COLO668 (cell line): Measurements from ENCODE around the gene NSD1.
A peak's percentile ranks its signal among the peaks of the same experiment; 100 is the strongest.

Source experiments
- DNase-seq: peaks from one replicate; lab custom pipeline; 2025; ENCODE audit not compliant: unreplicated experiment; lab: John Stamatoyannopoulos, UW

NSD1 gene

DNA sequence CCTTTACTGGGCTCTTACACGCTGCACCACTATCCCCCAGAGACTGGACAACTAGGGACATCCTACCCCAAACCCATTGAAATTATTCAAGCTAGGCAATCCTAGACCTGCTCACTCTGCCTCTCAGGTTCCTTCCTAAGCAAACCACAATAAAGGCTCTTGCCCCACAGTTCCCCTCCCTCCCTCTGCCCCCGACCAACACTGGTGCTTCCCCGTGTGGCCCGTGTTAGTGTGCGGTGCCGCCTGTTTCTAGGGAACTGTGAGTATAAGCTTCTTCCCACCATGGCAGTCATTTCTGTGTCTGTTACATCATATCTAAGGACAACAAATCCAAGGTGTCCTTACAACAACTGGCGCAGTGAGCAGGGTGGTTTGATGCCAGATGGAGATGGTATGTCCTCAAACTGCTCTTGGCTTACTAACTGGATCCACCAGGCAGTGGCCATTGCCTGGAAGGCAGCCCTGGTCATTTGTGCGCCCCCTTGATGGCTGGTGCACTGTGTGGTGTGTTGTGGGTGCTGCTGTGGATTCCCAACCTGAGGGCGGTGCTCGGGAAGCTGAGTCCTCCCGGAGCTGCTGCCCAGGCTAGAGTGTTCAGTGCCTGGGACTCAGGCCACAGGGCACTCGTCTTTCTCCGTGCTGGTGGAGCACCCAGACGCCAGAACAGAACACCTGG lies 186.5 kb downstream of the NSD1 start:
- DNase-seq, result no peak

DNA sequence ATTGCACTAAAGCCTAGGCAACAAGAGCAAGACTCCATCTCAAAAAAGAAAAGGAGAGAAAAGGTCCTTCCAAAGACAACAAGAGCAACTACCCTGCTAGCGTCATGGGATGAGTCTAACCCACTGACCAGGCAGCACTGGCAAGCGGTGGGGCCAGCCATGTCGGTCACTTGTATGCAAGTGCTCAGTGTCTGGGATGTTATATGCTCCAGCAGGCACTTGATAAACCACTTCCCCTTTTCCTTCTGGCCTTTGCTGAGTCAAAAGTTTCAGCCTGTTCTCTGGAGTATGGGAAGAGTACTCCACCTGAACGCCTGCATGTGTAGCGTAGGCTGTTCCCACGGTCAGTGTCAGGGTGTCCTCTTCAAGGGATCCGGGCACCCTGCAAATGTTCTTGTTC lies 187.3 kb downstream of the NSD1 start:
- DNase-seq, result no peak

DNA sequence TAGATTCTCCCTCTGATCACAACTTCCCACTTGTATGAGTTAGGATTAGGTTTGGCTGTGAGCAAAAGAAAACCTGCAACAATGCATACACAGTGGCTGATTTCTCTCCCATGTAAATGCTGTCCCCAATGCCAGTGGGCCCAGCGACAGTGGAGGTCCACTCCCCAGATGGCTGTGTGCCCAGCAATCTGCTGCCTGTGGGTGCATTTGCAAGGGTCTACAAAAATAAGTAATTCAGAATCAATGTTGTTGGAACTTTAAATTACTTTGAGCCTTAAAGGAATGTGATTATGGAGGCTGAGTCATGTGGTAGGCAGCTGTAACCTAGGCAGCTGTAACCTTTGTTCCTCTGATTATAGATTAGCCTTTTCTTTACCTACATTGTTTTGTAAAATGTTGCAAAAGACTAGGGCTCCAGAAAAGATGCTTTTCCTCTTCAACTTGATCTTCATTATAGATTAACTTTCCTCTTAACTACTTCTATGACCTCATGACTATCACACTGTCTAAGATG lies 192.4 kb downstream of the NSD1 start:
- no peak for DNase-seq

DNA sequence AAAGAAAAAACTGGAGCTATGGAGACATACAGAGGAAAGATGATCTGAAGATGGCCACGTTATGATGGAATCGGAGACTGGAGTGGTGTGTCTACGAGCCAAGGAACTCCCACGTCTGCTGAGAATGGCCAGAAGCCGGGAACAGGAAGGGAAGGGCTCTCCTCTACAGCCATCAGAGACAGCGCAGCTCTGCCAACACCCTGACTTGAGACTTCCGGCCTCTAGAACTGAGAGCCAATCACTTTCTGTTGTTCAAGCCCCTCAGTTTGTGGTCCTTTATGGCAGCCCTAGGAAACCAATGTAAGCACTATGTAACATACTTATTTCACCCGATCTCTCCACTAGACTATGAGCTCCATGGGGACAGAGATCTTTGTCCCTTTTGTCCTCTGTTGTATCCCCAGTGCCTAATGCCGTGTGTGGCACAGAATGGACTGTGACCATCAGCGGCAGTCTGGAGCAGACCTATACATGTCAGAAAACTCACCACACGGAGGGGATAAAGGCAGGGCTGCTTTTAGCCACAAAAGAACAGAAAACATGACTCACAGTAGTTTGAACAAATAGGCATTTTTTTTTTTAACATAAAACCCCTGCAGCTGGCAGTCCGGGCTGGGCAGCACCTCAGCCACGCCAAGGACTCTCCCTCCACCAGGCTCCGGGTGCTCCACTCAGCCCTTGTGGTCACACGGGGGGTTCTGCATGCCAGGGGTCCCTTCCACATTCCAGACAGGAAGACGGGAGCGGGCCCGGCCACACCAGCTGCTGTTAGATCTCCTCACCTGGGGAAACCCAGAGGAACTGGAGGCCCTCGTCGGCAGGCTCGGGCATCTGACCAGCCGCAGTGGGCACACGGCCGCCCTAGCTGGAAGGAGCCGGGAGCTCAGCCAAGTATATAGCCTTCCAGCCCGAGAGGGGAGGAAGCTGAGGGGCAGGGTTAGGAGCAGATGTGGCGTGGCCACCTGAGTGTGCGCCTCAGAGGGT lies 194.3 kb downstream of the NSD1 start:
- DNase-seq, result no peak

DNA sequence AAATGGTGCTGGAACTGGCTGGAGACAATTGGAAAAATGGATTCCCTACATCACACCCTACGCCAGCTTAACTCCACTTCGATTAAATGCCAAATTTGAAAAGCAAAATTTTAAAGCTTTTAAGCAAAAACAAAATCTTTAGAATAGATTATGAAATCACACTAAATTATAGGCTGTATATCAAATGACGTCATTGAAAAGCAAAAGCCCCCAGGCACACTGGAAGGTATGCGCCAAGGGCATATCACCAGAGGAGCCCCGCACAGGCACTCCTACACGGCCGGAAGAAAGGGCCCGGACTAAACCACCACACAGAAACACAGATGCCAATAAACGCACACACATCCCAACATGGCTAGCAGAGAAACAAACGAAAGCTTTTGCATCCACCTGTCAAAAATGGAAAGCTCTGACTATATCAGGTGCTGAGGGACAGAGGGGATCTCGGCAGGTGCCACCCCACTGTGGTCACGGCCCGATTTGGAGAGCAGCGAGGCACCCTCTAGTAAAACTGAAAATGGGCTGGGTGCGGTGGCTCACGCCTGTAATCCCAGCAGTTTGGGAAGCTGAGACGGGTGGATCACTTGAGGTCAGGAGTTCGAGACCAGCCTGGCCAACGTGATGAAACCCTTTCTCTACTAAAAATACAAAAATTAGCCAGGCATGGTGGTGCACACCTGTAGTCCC lies 195.1 kb downstream of the NSD1 start:
- DNase-seq, result no peak

DNA sequence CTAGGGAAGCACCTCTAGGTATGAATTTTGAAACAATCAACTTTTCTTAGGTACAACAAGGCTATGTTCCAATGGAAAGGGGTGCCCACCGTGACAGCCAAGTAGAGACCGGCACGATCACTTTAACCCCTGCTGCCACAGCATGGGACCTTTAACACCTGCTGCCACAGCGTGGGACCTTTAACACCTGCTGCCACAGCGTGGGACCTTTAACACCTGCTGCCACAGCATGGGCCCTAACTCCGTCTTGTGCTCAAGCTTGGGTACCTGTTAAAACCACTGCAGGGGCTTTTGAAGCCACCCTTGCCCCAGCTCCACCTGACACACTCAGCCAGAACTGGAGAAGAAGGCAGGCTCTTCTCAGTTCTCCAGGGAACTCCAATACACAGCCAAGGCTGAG lies 196.3 kb downstream of the NSD1 start:
- DNase-seq, result no peak

DNA sequence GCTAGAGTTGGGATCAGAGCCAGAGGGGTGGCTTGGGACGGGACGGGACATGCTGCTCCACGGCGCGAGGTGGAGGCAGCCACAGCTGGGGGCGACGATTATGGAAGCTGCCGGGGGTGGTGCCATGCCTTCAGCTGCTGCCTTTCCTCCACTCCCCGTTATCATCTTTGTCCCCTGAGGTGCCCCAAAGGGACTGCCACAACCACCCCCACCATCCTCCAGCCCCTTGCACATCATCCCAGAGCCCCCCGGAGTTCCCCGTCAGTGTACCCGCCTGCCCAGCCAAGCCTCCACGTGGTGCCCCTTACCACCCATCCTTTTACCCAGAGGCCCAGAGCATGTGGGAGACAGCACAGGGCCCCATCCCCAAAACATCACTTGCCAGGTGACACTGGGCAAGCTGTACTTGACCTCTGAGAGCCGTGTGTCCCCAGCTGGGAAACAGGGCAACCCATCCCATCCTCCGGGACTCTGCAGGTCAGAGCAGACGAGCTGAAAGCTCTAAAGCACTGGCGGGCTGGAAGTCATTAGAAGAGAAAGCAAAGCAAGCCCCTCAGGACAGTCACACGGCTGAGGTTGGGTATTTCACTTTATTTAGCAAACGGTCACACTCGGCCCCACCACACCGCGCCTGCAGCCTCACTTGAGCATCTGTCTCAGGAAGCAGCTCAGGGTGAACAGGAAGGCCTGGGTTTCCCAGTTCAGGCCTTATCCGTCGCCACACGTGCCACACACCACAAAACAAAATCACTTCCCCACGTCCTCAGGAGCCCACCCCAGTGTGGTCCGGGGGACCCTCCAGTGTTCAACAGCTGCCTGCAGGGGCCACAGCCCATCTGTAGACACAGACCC lies 197.6 kb downstream of the NSD1 start:
- no peak for DNase-seq

DNA sequence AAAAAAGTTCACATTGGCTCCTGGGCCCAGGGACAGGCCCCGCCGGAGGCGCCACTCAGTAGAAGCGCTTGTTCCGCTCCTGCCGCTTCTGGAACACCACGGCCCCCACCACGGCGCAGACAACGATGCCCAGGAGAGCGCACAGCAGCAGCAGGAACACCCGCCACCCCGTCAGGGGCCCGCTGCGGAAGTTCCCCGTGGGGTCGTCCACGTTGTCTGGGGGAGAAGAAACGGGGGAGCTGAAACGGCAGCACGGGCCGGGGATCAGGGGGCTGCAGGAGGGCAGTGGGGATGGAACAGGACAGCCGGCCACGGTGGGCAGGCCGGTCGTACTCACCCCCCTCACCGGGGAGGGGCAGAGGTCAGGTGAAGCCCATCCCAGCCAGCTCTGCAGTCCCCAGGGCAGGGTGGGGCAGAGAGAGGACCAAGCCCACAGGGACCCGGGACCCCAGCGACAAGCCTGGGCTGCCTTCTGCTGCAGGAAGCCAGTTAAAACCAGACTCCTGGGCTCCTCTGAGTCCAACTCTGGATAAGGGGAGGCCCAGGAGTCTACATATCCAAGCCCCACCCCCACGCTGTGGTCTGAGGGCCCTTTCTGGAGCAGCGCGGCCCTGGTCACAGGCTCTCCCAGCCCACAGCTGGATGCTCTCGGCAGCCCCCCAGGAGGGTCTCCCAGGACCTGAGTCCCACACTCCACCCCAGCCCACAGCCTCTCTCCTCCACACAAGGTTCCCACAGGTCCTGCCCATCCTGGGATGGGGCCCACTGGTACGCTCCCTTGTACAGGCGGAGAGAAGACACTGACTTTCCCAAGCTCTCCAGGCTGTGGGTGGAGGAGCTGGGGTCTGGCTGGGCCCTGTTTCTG lies 198.7 kb downstream of the NSD1 start:
- DNase-seq, result no peak

DNA sequence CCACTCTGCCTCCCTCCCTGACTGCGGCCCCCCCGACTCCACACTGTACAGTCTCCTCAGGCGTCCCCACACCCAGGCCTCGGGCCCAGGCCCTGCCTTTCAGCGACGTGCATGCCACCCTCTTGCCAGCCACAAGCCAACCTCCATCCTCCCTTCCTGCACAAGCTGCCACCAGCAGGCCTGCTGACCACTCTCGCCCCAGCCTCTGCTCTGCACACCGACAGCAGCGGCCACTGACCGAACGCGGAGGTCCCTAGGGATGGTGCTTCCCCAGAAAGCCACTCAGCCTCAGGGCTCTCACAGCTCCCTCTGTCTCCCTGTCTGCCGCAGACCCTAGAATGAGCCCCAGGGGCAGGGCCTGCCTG lies 199.3 kb downstream of the NSD1 start:
- DNase-seq, result no peak

DNA sequence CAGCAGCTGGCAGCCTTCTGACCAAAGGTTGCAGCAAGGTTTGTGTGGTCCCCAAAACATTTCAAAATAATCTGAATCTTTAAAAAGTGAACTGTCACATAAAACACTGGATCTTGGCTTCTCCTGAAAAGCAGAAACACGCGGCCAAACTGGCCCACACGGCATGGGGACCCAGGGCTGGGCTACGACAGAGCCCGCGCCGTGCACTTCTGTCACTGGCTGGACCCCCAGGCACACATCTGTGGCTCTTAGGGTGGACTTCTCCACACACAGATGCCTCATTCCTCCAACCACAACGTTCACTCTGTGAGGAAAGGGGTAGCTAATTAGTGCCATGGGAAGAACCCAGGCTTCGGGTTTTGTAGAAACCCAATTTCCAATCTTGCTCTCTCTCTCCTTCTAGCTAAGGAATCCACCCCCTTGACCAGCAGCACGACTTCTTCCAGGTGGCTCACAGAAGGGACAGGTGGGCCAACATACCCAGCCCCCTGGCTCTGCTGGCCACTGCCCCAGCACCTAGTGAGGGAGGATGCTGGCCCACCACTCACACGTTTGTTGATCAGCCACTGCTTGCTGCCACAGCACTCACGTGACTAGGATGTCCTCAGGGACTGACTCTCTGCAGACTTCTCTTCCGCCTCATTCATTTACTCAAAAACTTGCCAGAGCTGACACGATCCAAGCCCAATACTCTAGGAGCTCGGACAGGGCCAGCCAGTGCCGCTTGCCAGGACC lies 200.0 kb downstream of the NSD1 start:
- no peak for DNase-seq

DNA sequence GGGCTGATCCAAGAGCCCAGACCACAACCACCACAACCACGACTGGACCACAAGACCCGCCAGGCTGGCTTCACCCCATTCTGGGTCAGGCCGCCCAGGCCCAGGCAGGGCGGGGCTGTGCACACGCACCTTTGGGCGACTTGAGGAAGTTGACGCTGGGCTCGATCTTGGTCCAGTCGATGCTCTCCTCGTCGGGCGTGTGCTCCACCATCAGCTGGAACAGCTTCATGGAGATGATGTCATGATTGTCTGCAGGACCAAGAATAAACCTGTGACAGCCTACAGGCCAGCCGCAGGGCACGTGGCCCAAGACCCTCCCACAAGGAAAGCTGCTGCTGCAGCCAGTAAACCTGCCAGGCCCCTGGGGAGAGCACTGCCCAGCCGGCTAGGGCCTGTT lies 200.6 kb downstream of the NSD1 start:
- DNase-seq, result no peak

DNA sequence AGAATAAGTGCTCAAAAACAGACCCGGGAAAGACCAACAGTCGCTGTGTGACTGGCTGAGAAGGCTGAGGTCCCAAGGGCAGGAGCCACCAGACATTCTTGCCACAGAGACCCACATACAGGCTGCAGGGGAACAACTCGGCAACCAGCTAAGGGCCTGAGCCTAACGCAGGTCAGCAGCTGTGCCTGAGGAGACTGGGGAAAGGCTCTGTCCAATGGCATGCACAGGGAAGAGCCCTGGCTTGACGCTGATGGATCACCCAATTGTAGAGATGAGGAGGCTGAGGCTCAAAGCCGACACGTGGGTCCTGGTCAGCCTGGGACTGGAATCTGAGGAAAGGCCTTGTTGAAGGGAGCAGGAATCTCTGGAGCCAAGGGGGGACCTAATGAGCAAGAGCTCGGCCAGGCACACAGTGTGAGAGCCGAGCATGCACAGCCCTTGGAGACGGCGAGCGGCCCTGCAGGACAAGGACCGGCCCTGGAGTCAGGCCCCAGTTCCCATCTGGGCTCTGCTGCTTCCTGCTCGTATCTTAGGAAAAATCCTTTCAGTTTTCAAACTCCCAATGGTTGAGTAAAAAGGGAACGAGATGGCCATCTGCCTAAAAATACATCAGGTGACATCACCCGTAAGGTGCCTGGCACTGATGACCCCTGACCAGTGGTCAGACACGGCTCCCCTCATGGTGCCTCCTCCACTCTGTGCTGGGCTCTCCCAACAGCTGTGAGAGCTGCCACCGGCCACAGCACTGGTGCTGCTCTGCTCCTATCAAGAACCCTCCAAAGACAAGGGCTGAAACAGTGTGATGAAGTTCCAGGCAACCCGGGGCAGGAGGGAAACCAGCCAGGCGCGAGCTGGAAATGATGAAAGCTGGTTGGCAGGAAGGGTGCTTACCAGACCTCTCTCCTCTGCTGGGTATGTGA lies 201.5 kb downstream of the NSD1 start:
- no peak for DNase-seq

DNA sequence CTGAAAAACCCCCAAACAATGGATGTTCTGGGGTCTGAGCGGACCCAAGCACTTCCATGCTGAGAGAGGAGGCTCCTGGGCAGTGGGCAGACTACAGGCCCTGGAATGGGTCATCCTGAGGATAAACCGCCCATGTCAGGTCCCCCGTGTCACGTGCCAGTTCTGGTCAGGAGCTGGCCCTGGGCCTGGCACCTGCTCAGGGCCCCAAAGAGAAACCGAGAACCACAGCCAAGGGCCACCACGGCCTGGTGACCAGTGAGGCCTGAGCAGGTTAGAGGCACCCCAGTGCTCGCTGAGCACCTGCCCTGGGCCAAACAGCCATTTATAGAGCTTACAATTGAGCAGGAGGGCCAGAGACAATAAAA lies 202.1 kb downstream of the NSD1 start:
- no peak for DNase-seq

DNA sequence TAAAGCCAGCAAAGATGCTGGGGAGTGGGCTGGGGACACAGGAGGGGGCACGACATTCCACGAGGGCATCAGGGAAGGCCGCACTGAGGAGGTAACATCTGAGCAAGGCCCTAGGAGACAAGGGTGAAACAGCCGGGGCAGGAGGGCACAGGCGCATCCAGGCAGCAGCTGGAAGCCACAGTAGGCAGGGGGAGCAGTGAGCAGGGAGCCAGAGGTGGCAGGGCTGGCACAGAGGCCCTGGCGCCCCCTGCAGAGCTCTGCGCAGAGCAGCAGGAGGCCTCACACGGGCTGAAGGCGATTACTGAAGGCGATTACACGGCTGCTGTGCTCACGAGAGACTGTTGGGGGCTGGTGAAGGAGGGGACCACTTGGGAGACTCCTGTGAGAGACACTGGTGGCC lies 202.5 kb downstream of the NSD1 start:
- DNase-seq, result peak; percentile 21

DNA sequence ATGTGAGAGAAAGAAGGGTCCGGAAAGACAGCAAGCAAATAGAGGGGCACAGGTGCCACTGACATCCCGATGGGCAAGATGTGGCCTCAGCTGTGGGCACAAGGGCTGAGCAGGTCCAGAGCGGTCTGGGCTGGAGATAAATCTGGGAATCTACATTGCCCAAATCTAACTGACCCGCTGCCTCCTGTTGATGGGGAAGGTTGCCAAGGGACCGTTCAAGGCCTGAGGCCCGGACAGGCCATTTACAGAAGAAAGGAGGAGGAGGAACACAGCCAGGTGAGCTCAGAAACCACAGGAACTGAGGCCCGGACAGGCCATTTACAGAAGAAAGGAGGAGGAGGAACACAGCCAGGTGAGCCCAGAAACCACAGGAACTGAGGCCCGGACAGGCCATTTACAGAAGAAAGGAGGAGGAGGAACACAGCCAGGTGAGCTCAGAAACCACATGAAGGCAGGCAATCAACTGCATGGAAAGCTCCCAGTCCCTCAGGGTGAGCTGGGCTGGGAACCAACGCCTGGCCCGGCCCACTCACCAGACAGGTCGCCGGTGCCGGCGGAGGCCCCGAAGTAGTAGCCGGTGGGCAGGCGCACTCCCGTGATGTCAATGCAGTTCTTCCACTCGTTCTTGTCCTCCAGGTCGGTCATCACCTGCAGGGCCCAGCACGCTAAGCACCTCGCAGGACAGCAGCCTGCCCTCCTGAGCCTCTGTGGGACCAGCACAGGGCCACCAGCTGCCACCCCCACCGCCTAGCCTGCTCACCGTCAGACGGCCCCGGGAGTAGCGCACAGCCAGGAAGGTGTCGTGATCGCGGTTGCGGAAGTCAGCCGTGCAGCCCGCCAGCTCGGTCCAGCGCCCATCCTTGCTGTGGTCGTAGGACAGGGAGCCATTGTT lies 203.3 kb downstream of the NSD1 start:
- no peak for DNase-seq

DNA sequence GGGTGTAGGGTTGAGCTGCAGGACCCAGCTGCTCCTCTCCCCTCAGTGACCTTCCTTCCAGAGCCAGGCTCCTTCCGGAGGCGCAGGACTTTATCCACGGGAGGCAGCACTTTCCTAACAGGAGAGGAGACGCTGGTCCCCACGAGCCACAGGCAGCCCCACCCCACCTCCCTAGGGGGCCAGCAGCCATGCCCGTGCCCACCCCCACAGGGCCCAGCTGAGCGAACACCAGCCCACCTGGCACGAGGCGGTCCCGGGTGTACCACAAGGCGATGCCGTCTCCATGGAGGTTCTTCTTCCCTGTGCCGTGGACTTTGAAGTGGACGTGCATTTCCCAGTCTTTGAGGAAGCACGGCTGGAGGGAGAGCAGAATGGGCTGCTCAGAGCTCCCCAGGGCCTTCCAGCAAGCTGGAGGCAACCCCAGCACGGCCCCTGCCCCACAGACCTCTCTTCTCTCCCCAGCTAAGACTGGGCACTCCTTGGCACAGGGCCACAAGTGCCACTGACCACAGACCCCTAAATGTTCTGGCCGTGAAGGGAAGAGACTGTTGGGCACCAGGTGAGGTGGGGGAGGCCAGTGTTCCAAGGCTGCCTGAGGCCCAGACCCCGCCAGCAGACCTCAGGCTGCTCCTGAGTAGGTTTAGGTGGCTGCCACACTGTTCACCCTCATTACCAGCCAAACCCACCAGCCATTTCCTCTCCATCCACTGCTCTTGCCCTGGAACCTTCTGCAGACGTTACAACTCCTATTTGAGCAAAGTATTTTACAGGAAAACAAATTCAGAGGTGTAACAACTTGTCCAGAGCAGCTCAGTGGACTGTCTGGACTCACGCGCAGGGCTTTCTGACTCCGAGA lies 204.9 kb downstream of the NSD1 start:
- no peak for DNase-seq
